GM12892 (cell line): ENCODE results near the gene VWA3B.

Source experiments
- POLR2AphosphoS5 ChIP-seq: IDR thresholded peaks from 2 replicates; pipeline ENCODE4 v1.6.1; 2011; ENCODE audit warnings: low read depth, low read length, control low read depth
- TAF1 ChIP-seq: IDR thresholded peaks from 2 replicates; pipeline ENCODE4 v1.6.1; 2011; ENCODE audit warnings: low read depth, mild to moderate bottlenecking, control low read depth, low read length, borderline replicate concordance

GRCh38 chr2:98181346-98181745 lies 94.4 kb downstream of the VWA3B start:
- no peak for TF ChIP-seq TAF1
- no peak for TF ChIP-seq POLR2AphosphoS5
